ENCODE results near the gene MYO15A. TPM values are rescaled to one million over a fixed set of nuclear protein-coding genes. Genes with fewer than 3 reads are reported as not detected.

MYO15A gene
- total RNA-seq, 1 donor from 2014 or later: 0.31 TPM

- H3K9me3 Mint-ChIP-seq: no peaks in the 10 kb centered on the region
- H3K27me3 Mint-ChIP-seq (ENCODE audit: insufficient read depth): no peaks in the 10 kb centered on the region
- peak overlapping the region; percentile 77 for H3K4me3 Mint-ChIP-seq
- H3K36me3 Mint-ChIP-seq (ENCODE audit: low read depth): no peaks in the 10 kb centered on the region
- intact Hi-C loops (cut with micrococcal nuclease): loop anchor here (1.0 kb wide), 3 partner anchors 17 to 186 kb away; partner anchors contain the start of genes ALKBH5, DRC3 and TOM1L2
- peaks cover 4% of the 10 kb centered on the region for H3K4me1 Mint-ChIP-seq (ENCODE audit: low read depth)
- H3K27ac Mint-ChIP-seq: peak overlapping the region; percentile 79
- DNase-seq (ENCODE audit: low spot score): peak; percentile 87
Measured at GRCh38 chr17:18158022-18158600, 49.6 kb downstream of the MYO15A start.

- Mint-ChIP-seq H3K4me3 (peak overlapping the region; percentile 7), H3K27ac (no peak overlapping the region), H3K4me1 (ENCODE audit: low read depth) (peaks cover 4% of the 10 kb centered on the region), H3K36me3 (ENCODE audit: low read depth) (no peaks in the 10 kb centered on the region), H3K27me3 (ENCODE audit: insufficient read depth) (no peaks in the 10 kb centered on the region), H3K9me3 (no peaks in the 10 kb centered on the region)
- intact Hi-C loops (cut with micrococcal nuclease): no loop called here
- DNase-seq (ENCODE audit: low spot score): no peak
Measured at GRCh38 chr17:18159551-18160120, 51.1 kb downstream of the MYO15A start.

GRCh38 chr17:18160128-18160856 lies 51.7 kb downstream of the MYO15A start:
- no peak for DNase-seq (ENCODE audit: low spot score)
- intact Hi-C loops (cut with micrococcal nuclease): no loop called here
- Mint-ChIP-seq H3K36me3 (ENCODE audit: low read depth) (no peaks in the 10 kb centered on the region), H3K9me3 (no peaks in the 10 kb centered on the region), H3K27ac (no peak overlapping the region), H3K27me3 (ENCODE audit: insufficient read depth) (no peaks in the 10 kb centered on the region), H3K4me1 (ENCODE audit: low read depth) (peaks cover 4% of the 10 kb centered on the region), H3K4me3 (peak overlapping the region; percentile 23)

GRCh38 chr17:18161207-18162145 lies 52.9 kb downstream of the MYO15A start:
- Mint-ChIP-seq H3K27me3 (ENCODE audit: insufficient read depth) (no peaks in the 10 kb centered on the region), H3K36me3 (ENCODE audit: low read depth) (no peaks in the 10 kb centered on the region), H3K4me1 (ENCODE audit: low read depth) (peaks cover 4% of the 10 kb centered on the region), H3K9me3 (no peaks in the 10 kb centered on the region), H3K27ac (no peak overlapping the region), H3K4me3 (no peak overlapping the region)
- intact Hi-C loops (cut with micrococcal nuclease): no loop called here
- no peak for DNase-seq (ENCODE audit: low spot score)

- no peak for DNase-seq (ENCODE audit: low spot score)
- no peaks in the 10 kb centered on the region for H3K27me3 Mint-ChIP-seq (ENCODE audit: insufficient read depth)
- H3K36me3 Mint-ChIP-seq (ENCODE audit: low read depth): no peaks in the 10 kb centered on the region
- H3K9me3 Mint-ChIP-seq: no peaks in the 10 kb centered on the region
- no peak overlapping the region for H3K4me3 Mint-ChIP-seq
- H3K4me1 Mint-ChIP-seq (ENCODE audit: low read depth): no peaks in the 10 kb centered on the region
- H3K27ac Mint-ChIP-seq: no peak overlapping the region
- intact Hi-C loops (cut with micrococcal nuclease): no loop called here
Measured at GRCh38 chr17:18163547-18163946, 55.0 kb downstream of the MYO15A start.

GRCh38 chr17:18166894-18167293 lies 58.3 kb downstream of the MYO15A start:
- Mint-ChIP-seq H3K9me3 (no peaks in the 10 kb centered on the region), H3K4me3 (no peak overlapping the region), H3K27ac (no peak overlapping the region), H3K36me3 (ENCODE audit: low read depth) (no peaks in the 10 kb centered on the region), H3K27me3 (ENCODE audit: insufficient read depth) (no peaks in the 10 kb centered on the region), H3K4me1 (ENCODE audit: low read depth) (no peaks in the 10 kb centered on the region)
- no peak for DNase-seq (ENCODE audit: low spot score)
- intact Hi-C loops (cut with micrococcal nuclease): no loop called here

- H3K4me3 Mint-ChIP-seq: no peak overlapping the region
- no peaks in the 10 kb centered on the region for H3K27me3 Mint-ChIP-seq (ENCODE audit: insufficient read depth)
- intact Hi-C loops (cut with micrococcal nuclease): no loop called here
- no peaks in the 10 kb centered on the region for H3K36me3 Mint-ChIP-seq (ENCODE audit: low read depth)
- H3K9me3 Mint-ChIP-seq: no peaks in the 10 kb centered on the region
- no peak for DNase-seq (ENCODE audit: low spot score)
- H3K27ac Mint-ChIP-seq: no peak overlapping the region
- H3K4me1 Mint-ChIP-seq (ENCODE audit: low read depth): no peaks in the 10 kb centered on the region
Measured at GRCh38 chr17:18167421-18167820, 58.9 kb downstream of the MYO15A start.

- no peak for DNase-seq (ENCODE audit: low spot score)
- Mint-ChIP-seq H3K27ac (no peak overlapping the region), H3K27me3 (ENCODE audit: insufficient read depth) (no peaks in the 10 kb centered on the region), H3K4me3 (no peak overlapping the region), H3K4me1 (ENCODE audit: low read depth) (no peaks in the 10 kb centered on the region), H3K36me3 (ENCODE audit: low read depth) (no peaks in the 10 kb centered on the region), H3K9me3 (no peaks in the 10 kb centered on the region)
- intact Hi-C loops (cut with micrococcal nuclease): no loop called here
Measured at GRCh38 chr17:18172531-18173278, 64.1 kb downstream of the MYO15A start.

GRCh38 chr17:18173740-18174139 lies 65.2 kb downstream of the MYO15A start:
- intact Hi-C loops (cut with micrococcal nuclease): no loop called here
- Mint-ChIP-seq H3K4me1 (ENCODE audit: low read depth) (no peaks in the 10 kb centered on the region), H3K27ac (no peak overlapping the region), H3K9me3 (no peaks in the 10 kb centered on the region), H3K4me3 (no peak overlapping the region), H3K36me3 (ENCODE audit: low read depth) (no peaks in the 10 kb centered on the region), H3K27me3 (ENCODE audit: insufficient read depth) (no peaks in the 10 kb centered on the region)
- no peak for DNase-seq (ENCODE audit: low spot score)

- H3K27ac Mint-ChIP-seq: no peak overlapping the region
Measured at GRCh38 chr17:18176176-18176575, 67.6 kb downstream of the MYO15A start.

GRCh38 chr17:18177133-18177532 lies 68.6 kb downstream of the MYO15A start:
- no peak overlapping the region for H3K4me3 Mint-ChIP-seq
- intact Hi-C loops (cut with micrococcal nuclease): no loop called here
- no peaks in the 10 kb centered on the region for H3K27me3 Mint-ChIP-seq (ENCODE audit: insufficient read depth)
- H3K27ac Mint-ChIP-seq: no peak overlapping the region
- peaks cover 3% of the 10 kb centered on the region for H3K36me3 Mint-ChIP-seq (ENCODE audit: low read depth)
- H3K4me1 Mint-ChIP-seq (ENCODE audit: low read depth): peaks cover 24% of the 10 kb centered on the region
- no peaks in the 10 kb centered on the region for H3K9me3 Mint-ChIP-seq
- no peak for DNase-seq (ENCODE audit: low spot score)

More at GRCh38 chr17:18176176-18176575, 67.6 kb downstream of the MYO15A start:
- H3K9me3 Mint-ChIP-seq: no peaks in the 10 kb centered on the region
- H3K4me1 Mint-ChIP-seq (ENCODE audit: low read depth): peaks cover 14% of the 10 kb centered on the region
- no peak for DNase-seq (ENCODE audit: low spot score)
- H3K27me3 Mint-ChIP-seq (ENCODE audit: insufficient read depth): no peaks in the 10 kb centered on the region
- intact Hi-C loops (cut with micrococcal nuclease): no loop called here
- H3K36me3 Mint-ChIP-seq (ENCODE audit: low read depth): peaks cover 3% of the 10 kb centered on the region
- no peak overlapping the region for H3K4me3 Mint-ChIP-seq

- H3K4me3 Mint-ChIP-seq: no peak overlapping the region
Measured at GRCh38 chr17:18177722-18178121, 69.2 kb downstream of the MYO15A start.

More at GRCh38 chr17:18177722-18178121, 69.2 kb downstream of the MYO15A start:
- DNase-seq (ENCODE audit: low spot score): no peak
- Mint-ChIP-seq H3K27me3 (ENCODE audit: insufficient read depth) (no peaks in the 10 kb centered on the region), H3K36me3 (ENCODE audit: low read depth) (peaks cover 3% of the 10 kb centered on the region), H3K9me3 (no peaks in the 10 kb centered on the region), H3K4me1 (ENCODE audit: low read depth) (peaks cover 26% of the 10 kb centered on the region), H3K27ac (no peak overlapping the region)
- intact Hi-C loops (cut with micrococcal nuclease): no loop called here
